OCI-LY7 (cell line): ENCODE measurements around the gene SLC2A10.

Experiments
- CTCF ChIP-seq: fragments of 200-600 bp; sonication (generic); conservative IDR thresholded peaks from 2 replicates; pipeline ENCODE4 v1.5.1; 2014; ENCODE audit warnings: mild to moderate bottlenecking, antibody characterized with exemption, low read length, moderate library complexity, mixed read lengths
- EZH2phosphoT487 ChIP-seq: fragments of 200-600 bp; sonication (generic); IDR thresholded peaks from 2 replicates; pipeline ENCODE4 v1.6.1; 2018; ENCODE audit warnings: low read depth, borderline replicate concordance, mild to moderate bottlenecking, mixed run types, antibody characterized with exemption, low read length, moderate library complexity, mixed read lengths

GRCh38 chr20:46715292-46715756 is 5.9 kb downstream of the SLC2A10 start:
- no peak for TF ChIP-seq CTCF
- TF ChIP-seq EZH2phosphoT487: no peak
